Spleen (tissue), 7 donors: ENCODE data around the gene ACOT13.

ENCODE experiments used
- CTCF ChIP-seq, 11 experiments: fragments of 200-600 bp in 7 of 11; fragments of 450-650 bp in 4 of 11; sonication (generic) in 4 of 11; IDR thresholded peaks in 8 of 11; conservative IDR thresholded peaks in 3 of 11; 1 replicate in 7 of 11; 2 replicates in 4 of 11; pipeline versions ENCODE4 v1.4.0 to v1.8.0; 2016 to 2021; ENCODE audit warnings: antibody characterized with exemption in 11 of 11, inconsistent platforms in 4 of 11, mild to moderate bottlenecking in 1 of 11
- POLR2A ChIP-seq, 3 donors: fragments of 450-650 bp; IDR thresholded peaks; one replicate each; pipeline ENCODE4 v1.5.1; 2017; ENCODE audit warnings: antibody characterized with exemption in 3 of 3, mild to moderate bottlenecking in 1 of 3
- donor health status: DM: no; HTN: no; CAD: no; lungs with moderate emphysema.
- donor health status: DM: no; HTN: no; CAD: no.
- donor health status: DM: no; HTN: no; CAD: no.

GRCh38 chr6:24649691-24650090, 17.2 kb upstream of the ACOT13 start:
- TF ChIP-seq CTCF (IDR thresholded peaks at IDR 0.05 in 8 of 11, conservative IDR thresholded peaks at IDR 0.05 in 3 of 11) (no peak), POLR2A (IDR thresholded peaks at IDR 0.05) (no peak)
